Endothelial cell (in vitro differentiated cells): ENCODE measurements around the gene SUPT3H. TPM values are rescaled to one million over a fixed set of nuclear protein-coding genes. Genes with fewer than 3 reads are reported as not detected.
"Not testable (repeated sequence)": the region's sequence is repeated elsewhere in the genome, so short reads cannot be mapped to it uniquely, and the experiment has no call there.

Experiments used
- DNase-seq: peaks from one replicate; pipeline ENCODE4 v3.0.0; 2021; ENCODE audit warnings: low spot score
- H3K27ac Mint-ChIP-seq: one replicate; pipeline ENCODE4 v1.8.0; 2021; ENCODE audit warnings: mixed read lengths, inconsistent platforms; ENCODE audit not compliant: unreplicated experiment
- H3K27me3 Mint-ChIP-seq: one replicate; pipeline ENCODE4 v1.8.0; 2021; ENCODE audit warnings: mild to moderate bottlenecking, moderate library complexity, mixed read lengths, inconsistent platforms; ENCODE audit not compliant: unreplicated experiment
- H3K36me3 Mint-ChIP-seq: one replicate; pipeline ENCODE4 v1.8.0; 2021; ENCODE audit warnings: mild to moderate bottlenecking, low read depth, mixed read lengths, inconsistent platforms; ENCODE audit not compliant: unreplicated experiment
- H3K4me1 Mint-ChIP-seq: one replicate; pipeline ENCODE4 v1.8.0; 2021; ENCODE audit warnings: mild to moderate bottlenecking, mixed read lengths, inconsistent platforms; ENCODE audit not compliant: unreplicated experiment
- H3K4me3 Mint-ChIP-seq: one replicate; pipeline ENCODE4 v1.8.0; 2021; ENCODE audit warnings: mild to moderate bottlenecking, mixed read lengths, inconsistent platforms; ENCODE audit not compliant: unreplicated experiment
- H3K9me3 Mint-ChIP-seq: one replicate; pipeline ENCODE4 v1.8.0; 2021; ENCODE audit warnings: mixed read lengths, inconsistent platforms; ENCODE audit not compliant: unreplicated experiment
- total RNA-seq: library from RNA; stranded (reverse); fragmentation: NEBNext Ultra II Directional; extraction: Animal tissue kit (Norgen Biotek cat#: 25700); gene quantifications from one replicate; pipeline ENCODE4 v1.2.1, GENCODE V29; 2021; ENCODE audit not compliant: unreplicated experiment
- TF ChIP-seq, protein P1 (sequence below): fragments of 200-600 bp; sonication (generic); IDR thresholded peaks from one replicate; pipeline ENCODE4 v1.5.0; 2021; ENCODE audit warnings: antibody characterized with exemption; ENCODE audit not compliant: unreplicated experiment

SUPT3H gene
- total RNA-seq, 1 donor from 2014 or later: 28.5 TPM

DNA sequence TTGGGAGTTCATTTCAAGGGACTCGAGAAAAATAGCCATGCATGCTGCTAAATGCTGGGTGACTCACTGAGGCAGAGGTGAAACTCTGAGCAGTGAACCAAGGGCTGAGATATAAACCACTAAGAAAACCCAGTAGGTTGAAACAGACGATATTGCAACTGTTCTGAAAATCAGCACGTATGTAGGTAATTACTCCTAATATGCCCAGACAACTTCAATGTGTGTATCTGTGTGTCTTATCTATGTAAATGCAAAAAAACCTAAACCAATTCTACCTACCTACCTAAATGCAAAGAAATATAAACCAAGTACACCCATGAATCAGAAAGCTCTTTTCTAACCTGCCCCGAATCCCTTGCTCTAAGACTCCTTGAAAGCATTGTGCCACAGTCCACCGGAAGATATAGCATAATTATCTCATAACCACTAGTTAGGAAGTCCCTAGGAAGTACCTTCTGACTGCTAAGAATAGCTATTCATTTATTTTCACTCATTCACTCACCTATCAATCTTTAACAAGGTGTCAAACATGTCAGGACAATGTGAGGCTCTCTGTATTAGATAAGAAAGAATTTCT lies 508.3 kb downstream of the SUPT3H start:
- no peak overlapping the region for H3K4me3 Mint-ChIP-seq
- H3K27ac Mint-ChIP-seq: no peak overlapping the region
- H3K4me1 Mint-ChIP-seq: peaks cover 4% of the 10 kb centered on the region
- H3K36me3 Mint-ChIP-seq: peaks cover 8% of the 10 kb centered on the region
- no peaks in the 10 kb centered on the region for H3K27me3 Mint-ChIP-seq
- TF ChIP-seq, protein P1, sequence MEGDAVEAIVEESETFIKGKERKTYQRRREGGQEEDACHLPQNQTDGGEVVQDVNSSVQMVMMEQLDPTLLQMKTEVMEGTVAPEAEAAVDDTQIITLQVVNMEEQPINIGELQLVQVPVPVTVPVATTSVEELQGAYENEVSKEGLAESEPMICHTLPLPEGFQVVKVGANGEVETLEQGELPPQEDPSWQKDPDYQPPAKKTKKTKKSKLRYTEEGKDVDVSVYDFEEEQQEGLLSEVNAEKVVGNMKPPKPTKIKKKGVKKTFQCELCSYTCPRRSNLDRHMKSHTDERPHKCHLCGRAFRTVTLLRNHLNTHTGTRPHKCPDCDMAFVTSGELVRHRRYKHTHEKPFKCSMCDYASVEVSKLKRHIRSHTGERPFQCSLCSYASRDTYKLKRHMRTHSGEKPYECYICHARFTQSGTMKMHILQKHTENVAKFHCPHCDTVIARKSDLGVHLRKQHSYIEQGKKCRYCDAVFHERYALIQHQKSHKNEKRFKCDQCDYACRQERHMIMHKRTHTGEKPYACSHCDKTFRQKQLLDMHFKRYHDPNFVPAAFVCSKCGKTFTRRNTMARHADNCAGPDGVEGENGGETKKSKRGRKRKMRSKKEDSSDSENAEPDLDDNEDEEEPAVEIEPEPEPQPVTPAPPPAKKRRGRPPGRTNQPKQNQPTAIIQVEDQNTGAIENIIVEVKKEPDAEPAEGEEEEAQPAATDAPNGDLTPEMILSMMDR: no peak
- H3K9me3 Mint-ChIP-seq: no peaks in the 10 kb centered on the region
- DNase-seq: no peak

DNA sequence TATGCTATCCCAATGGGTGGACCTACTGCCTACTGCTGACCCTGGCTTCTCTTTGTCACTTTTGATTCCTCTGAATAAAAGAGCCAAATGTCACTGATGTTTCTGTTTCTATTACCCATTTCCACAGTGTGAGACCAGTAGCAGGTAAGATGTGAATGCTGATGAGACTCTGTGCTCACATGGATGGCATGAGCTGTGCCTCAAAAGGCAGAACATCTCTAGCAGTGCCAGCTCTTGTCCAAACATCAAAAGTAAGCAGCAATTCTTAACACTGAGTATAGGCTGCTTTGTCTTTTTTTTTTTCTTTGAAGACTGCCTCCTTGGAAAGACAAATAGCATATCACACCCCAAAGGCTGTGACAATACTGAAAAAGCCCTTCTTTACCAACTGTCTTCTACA lies 508.8 kb downstream of the SUPT3H start:
- Mint-ChIP-seq H3K4me3 (no peak overlapping the region), H3K27ac (no peak overlapping the region), H3K4me1 (peaks cover 4% of the 10 kb centered on the region), H3K27me3 (no peaks in the 10 kb centered on the region), H3K9me3 (no peaks in the 10 kb centered on the region), H3K36me3 (peaks cover 9% of the 10 kb centered on the region)
- no peak for DNase-seq
- TF ChIP-seq, protein P1: no peak

DNA sequence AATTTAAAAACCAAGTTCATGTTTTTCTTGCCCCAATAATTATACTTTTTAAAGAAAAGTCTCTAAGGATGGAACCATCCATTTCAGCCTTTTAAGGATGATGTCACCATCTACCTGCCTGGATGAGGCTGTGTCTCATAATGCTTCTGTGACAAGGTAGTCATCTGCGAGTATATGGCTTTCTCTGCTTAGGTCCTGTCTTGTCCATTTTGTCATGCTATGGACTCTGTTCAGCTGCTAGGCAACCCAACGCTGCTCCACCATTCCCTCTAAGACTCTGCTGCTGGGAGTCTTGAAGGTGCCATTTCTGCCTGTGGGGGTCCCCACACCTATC lies 509.4 kb downstream of the SUPT3H start:
- Mint-ChIP-seq H3K4me1 (peaks cover 4% of the 10 kb centered on the region), H3K27ac (no peak overlapping the region), H3K4me3 (no peak overlapping the region), H3K9me3 (peaks cover 3% of the 10 kb centered on the region), H3K36me3 (peaks cover 15% of the 10 kb centered on the region), H3K27me3 (peaks cover 2% of the 10 kb centered on the region)
- DNase-seq: no peak
- TF ChIP-seq, protein P1: no peak

DNA sequence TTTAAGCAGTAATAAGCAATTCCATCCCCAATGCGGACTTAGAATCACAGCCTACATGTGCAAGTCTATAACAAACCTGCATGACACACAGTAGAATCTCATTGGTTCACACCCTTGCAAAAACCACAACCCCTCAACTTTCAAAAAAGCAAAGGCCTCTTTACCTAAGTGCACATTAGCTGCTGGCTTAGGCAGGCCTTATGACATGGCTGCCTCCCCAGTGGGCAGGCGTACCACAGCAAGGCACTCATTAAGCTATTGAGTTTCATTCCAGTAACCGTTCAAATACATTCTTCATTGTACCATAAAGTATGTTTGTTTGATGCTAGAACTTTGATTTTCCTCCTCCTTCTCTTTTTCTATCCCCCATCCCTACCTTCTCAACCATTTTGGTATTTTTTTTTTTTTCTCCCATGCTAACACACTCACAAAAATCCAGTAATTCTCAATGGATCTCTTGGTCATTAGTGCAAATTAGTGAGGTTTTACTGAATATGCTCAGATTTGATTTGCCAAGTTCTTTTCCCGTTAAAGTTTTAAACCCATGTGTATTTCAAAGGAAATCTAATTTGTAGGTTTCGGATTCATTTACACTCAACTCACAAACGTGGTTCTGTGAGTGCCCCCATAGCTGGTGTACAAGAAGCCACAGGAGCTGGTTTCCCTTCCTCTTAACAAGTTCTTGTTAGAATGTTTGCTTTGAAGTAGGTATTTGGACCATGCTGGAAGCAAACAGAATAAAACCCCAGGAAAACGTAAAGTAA lies 510.0 kb downstream of the SUPT3H start:
- Mint-ChIP-seq H3K27ac (no peak overlapping the region), H3K9me3 (peaks cover 4% of the 10 kb centered on the region), H3K27me3 (peaks cover 2% of the 10 kb centered on the region), H3K36me3 (peaks cover 16% of the 10 kb centered on the region), H3K4me3 (no peak overlapping the region), H3K4me1 (peaks cover 4% of the 10 kb centered on the region)
- no peak for DNase-seq
- TF ChIP-seq, protein P1: no peak

DNA sequence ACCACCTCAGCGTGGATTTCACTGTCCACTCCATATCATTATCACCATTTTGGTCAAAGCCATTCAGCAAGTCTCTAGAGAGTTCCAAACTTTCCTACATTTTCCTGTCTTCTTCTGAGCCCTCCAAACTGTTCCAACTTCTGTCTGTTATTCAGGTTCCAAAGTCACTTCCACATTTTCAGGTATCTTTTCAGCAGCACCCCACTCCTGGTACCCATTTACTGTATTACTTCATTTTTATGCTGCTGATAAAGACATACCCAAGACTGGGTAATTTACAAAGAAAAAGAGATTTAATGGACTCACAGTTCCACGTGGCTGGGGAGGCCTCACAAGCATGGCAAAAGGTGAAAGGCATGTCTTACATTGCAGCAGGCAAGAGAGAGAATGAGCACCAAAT lies 512.5 kb downstream of the SUPT3H start:
- not testable (repeated sequence) for H3K27ac Mint-ChIP-seq, H3K9me3 Mint-ChIP-seq, H3K27me3 Mint-ChIP-seq, H3K4me3 Mint-ChIP-seq, DNase-seq, H3K4me1 Mint-ChIP-seq
- H3K36me3 Mint-ChIP-seq: peaks cover 16% of the 10 kb centered on the region
